ENCODE data around the gene SSX2IP.

- TF ChIP-seq CTCF (conservative IDR thresholded peaks at IDR 0.05 in 1 of 2, IDR thresholded peaks at IDR 0.05 in 1 of 2; ENCODE audit: low read depth in 1 of 2, low read length in 2 of 2) (no peak), EZH2 (IDR thresholded peaks at IDR 0.05; ENCODE audit: low read length, missing control alignments) (no peak)
Measured at GRCh38 chr1:84669831-84670230, 20.4 kb downstream of the SSX2IP start.

All from fibroblast of lung (primary cell).